Stimulated activated CD8-positive, alpha-beta memory T cell treated with anti-CD3 and anti-CD28 coated beads, Interleukin-15, amount 100 ng/mL, for 1 hour (primary cell): ENCODE results near the gene KMT2E.

ENCODE experiments used
- DNase-seq: peaks from one replicate; pipeline ENCODE4 v3.0.0-alpha.2; 2020; ENCODE audit warnings: low read depth

Gene KMT2E

GRCh38 chr7:105009667-105010503 is 4.1 kb upstream of the KMT2E start:
- no peak for DNase-seq

- no peak for DNase-seq
Measured at GRCh38 chr7:105010504-105011130, 3.4 kb upstream of the KMT2E start.

GRCh38 chr7:105011141-105011830 is 2.7 kb upstream of the KMT2E start:
- no peak for DNase-seq

GRCh38 chr7:105011831-105012502 is 2.0 kb upstream of the KMT2E start:
- DNase-seq = no peak

GRCh38 chr7:105012503-105013220 is 1.3 kb upstream of the KMT2E start:
- peak; percentile 99 for DNase-seq

- DNase-seq = peak; percentile 88
Measured at GRCh38 chr7:105013221-105013815, 687 bp upstream of the KMT2E start.

- peak; percentile 23 for DNase-seq
Measured at GRCh38 chr7:105014693-105015389, 836 bp downstream of the KMT2E start.

- DNase-seq = no peak
Measured at GRCh38 chr7:105015390-105015965, 1.5 kb downstream of the KMT2E start.

GRCh38 chr7:105016068-105016708 is 2.2 kb downstream of the KMT2E start:
- DNase-seq = no peak

GRCh38 chr7:105016709-105017656 is 3.0 kb downstream of the KMT2E start:
- no peak for DNase-seq

- no peak for DNase-seq
Measured at GRCh38 chr7:105017657-105018365, 3.8 kb downstream of the KMT2E start.

- DNase-seq = no peak
Measured at GRCh38 chr7:105019269-105019668, 5.3 kb downstream of the KMT2E start.

GRCh38 chr7:105020926-105021325 is 6.9 kb downstream of the KMT2E start:
- DNase-seq = no peak

- no peak for DNase-seq
Measured at GRCh38 chr7:105021352-105021751, 7.3 kb downstream of the KMT2E start.

- DNase-seq = no peak
Measured at GRCh38 chr7:105021967-105022366, 8.0 kb downstream of the KMT2E start.

- no peak for DNase-seq
Measured at GRCh38 chr7:105022458-105022857, 8.5 kb downstream of the KMT2E start.

GRCh38 chr7:105024734-105025133 is 10.7 kb downstream of the KMT2E start:
- no peak for DNase-seq

GRCh38 chr7:105026750-105027149 is 12.7 kb downstream of the KMT2E start:
- DNase-seq = no peak
